Ectodermal cell (in vitro differentiated cells): ENCODE results near the gene TMEM40.
"Not testable (repeated sequence)": the region's sequence is repeated elsewhere in the genome, so short reads cannot be mapped to it uniquely, and the experiment has no call there.

ENCODE experiments used
- H3K27ac ChIP-seq: 2 replicates; pipeline ENCODE4 v1.7.0; 2013; ENCODE audit warnings: mild to moderate bottlenecking, low read depth, low read length; ENCODE audit not compliant: insufficient read depth, poor library complexity, severe bottlenecking
- H3K27me3 ChIP-seq: 2 replicates; pipeline ENCODE4 v1.7.0; 2013; ENCODE audit warnings: mild to moderate bottlenecking, low read length; ENCODE audit not compliant: insufficient read depth, control insufficient read depth, poor library complexity, severe bottlenecking
- H3K36me3 ChIP-seq: one replicate; pipeline ENCODE4 v1.7.0; 2013; ENCODE audit warnings: low read length; ENCODE audit not compliant: control insufficient read depth, insufficient read depth
- H3K4me1 ChIP-seq: one replicate; pipeline ENCODE4 v1.7.0; 2013; ENCODE audit warnings: low read length; ENCODE audit not compliant: control insufficient read depth, insufficient read depth
- H3K4me3 ChIP-seq: 2 replicates; pipeline ENCODE4 v1.7.0; 2013; ENCODE audit warnings: low read depth, low read length, control low read depth; ENCODE audit not compliant: insufficient read depth
- H3K9me3 ChIP-seq: 2 replicates; pipeline ENCODE4 v1.7.0; 2013; ENCODE audit warnings: mild to moderate bottlenecking, low read length, moderate library complexity; ENCODE audit not compliant: control insufficient read depth
- WGBS, 2 experiments: methylation state at CpG; one replicate each; pipeline ENCODE4 v1.1.7; 2013; ENCODE audit warnings: missing lambda C conversion rate in 2 of 2; 5-methylcytosine and 5-hydroxymethylcytosine counted together

TMEM40 gene

GRCh38 chr3:12707449-12707848 lies 51.6 kb downstream of the TMEM40 start:
- Histone ChIP-seq H3K4me3 (no peak overlapping the region), H3K27ac (no peak overlapping the region), H3K27me3 (no peaks in the 10 kb centered on the region), H3K36me3 (no peaks in the 10 kb centered on the region), H3K4me1 (no peaks in the 10 kb centered on the region), H3K9me3 (no peaks in the 10 kb centered on the region)
- 97 to 98% methylated on average over 2 of the region's 2 CpGs for WGBS, 2 experiments

GRCh38 chr3:12706504-12707253 lies 52.4 kb downstream of the TMEM40 start:
- no peaks in the 10 kb centered on the region for H3K36me3 ChIP-seq
- H3K9me3 ChIP-seq: no peaks in the 10 kb centered on the region
- no peaks in the 10 kb centered on the region for H3K27me3 ChIP-seq
- no peak overlapping the region for H3K27ac ChIP-seq
- H3K4me1 ChIP-seq: no peaks in the 10 kb centered on the region
- no peak overlapping the region for H3K4me3 ChIP-seq
- 80 to 91% methylated on average over 2 of the region's 2 CpGs for WGBS, 2 experiments

GRCh38 chr3:12705981-12706380 lies 53.1 kb downstream of the TMEM40 start:
- Histone ChIP-seq H3K36me3 (no peaks in the 10 kb centered on the region), H3K9me3 (no peaks in the 10 kb centered on the region), H3K27ac (no peak overlapping the region), H3K27me3 (no peaks in the 10 kb centered on the region), H3K4me3 (no peak overlapping the region), H3K4me1 (no peaks in the 10 kb centered on the region)
- WGBS, 2 experiments: 100% methylated on average over 1 of the region's 1 CpG

- 92% methylated on average over 6 of the region's 6 CpGs for WGBS, 2 experiments
- no peaks in the 10 kb centered on the region for H3K4me1 ChIP-seq
- H3K4me3 ChIP-seq: no peak overlapping the region
Observed at GRCh38 chr3:12705374-12705926, 53.6 kb downstream of the TMEM40 start.

GRCh38 chr3:12702501-12702900 lies 56.6 kb downstream of the TMEM40 start:
- Histone ChIP-seq H3K4me3 (no peak overlapping the region), H3K27ac (no peak overlapping the region), H3K27me3 (no peaks in the 10 kb centered on the region), H3K4me1 (no peaks in the 10 kb centered on the region), H3K36me3 (no peaks in the 10 kb centered on the region), H3K9me3 (no peaks in the 10 kb centered on the region)
- 92 to 93% methylated on average over 3 of the region's 3 CpGs for WGBS, 2 experiments

More at GRCh38 chr3:12705374-12705926, 53.6 kb downstream of the TMEM40 start:
- no peak overlapping the region for H3K27ac ChIP-seq
- no peaks in the 10 kb centered on the region for H3K27me3 ChIP-seq
- no peaks in the 10 kb centered on the region for H3K36me3 ChIP-seq
- H3K9me3 ChIP-seq: no peaks in the 10 kb centered on the region

GRCh38 chr3:12701601-12702000 lies 57.5 kb downstream of the TMEM40 start:
- WGBS, 2 experiments: 90 to 92% methylated on average over 10 of the region's 10 CpGs
- H3K27me3 ChIP-seq, H3K4me1 ChIP-seq, H3K9me3 ChIP-seq, H3K4me3 ChIP-seq, H3K27ac ChIP-seq, H3K36me3 ChIP-seq: not testable (repeated sequence)

- whole genome bisulfite sequencing, 2 experiments: 93 to 96% methylated on average over 2 of the region's 2 CpGs
- Histone ChIP-seq H3K36me3 (no peaks in the 10 kb centered on the region), H3K27me3 (no peaks in the 10 kb centered on the region), H3K4me1 (no peaks in the 10 kb centered on the region), H3K9me3 (no peaks in the 10 kb centered on the region), H3K27ac (no peak overlapping the region), H3K4me3 (no peak overlapping the region)
Observed at GRCh38 chr3:12700800-12701199, 58.3 kb downstream of the TMEM40 start.

- no peaks in the 10 kb centered on the region for H3K27me3 ChIP-seq
- H3K9me3 ChIP-seq: no peaks in the 10 kb centered on the region
- no peak overlapping the region for H3K27ac ChIP-seq
- peaks cover 6% of the 10 kb centered on the region for H3K4me1 ChIP-seq
- H3K4me3 ChIP-seq: no peak overlapping the region
- H3K36me3 ChIP-seq: no peaks in the 10 kb centered on the region
- WGBS, 2 experiments: 87 to 92% methylated on average over 2 of the region's 2 CpGs
Observed at GRCh38 chr3:12695916-12696315, 63.1 kb downstream of the TMEM40 start.

- H3K4me3 ChIP-seq: no peak overlapping the region
- H3K4me1 ChIP-seq: peaks cover 6% of the 10 kb centered on the region
- H3K36me3 ChIP-seq: no peaks in the 10 kb centered on the region
- H3K9me3 ChIP-seq: no peaks in the 10 kb centered on the region
- WGBS, 2 experiments: 92 to 93% methylated on average over 2 to 3 of the region's 3 CpGs
- no peaks in the 10 kb centered on the region for H3K27me3 ChIP-seq
- no peak overlapping the region for H3K27ac ChIP-seq
Observed at GRCh38 chr3:12695112-12695511, 63.9 kb downstream of the TMEM40 start.

- no peak overlapping the region for H3K27ac ChIP-seq
- H3K4me3 ChIP-seq: no peak overlapping the region
- H3K4me1 ChIP-seq: peaks cover 6% of the 10 kb centered on the region
- no peaks in the 10 kb centered on the region for H3K9me3 ChIP-seq
- whole genome bisulfite sequencing, 2 experiments: 93 to 94% methylated on average over 8 of the region's 8 CpGs
- H3K36me3 ChIP-seq: no peaks in the 10 kb centered on the region
- H3K27me3 ChIP-seq: no peaks in the 10 kb centered on the region
Observed at GRCh38 chr3:12692444-12692843, 66.6 kb downstream of the TMEM40 start.
